22Rv1 (cell line): ENCODE results near the gene GCN1.

Experiments used
- H3K27ac ChIP-seq: fragments of 450-650 bp; 2 replicates; pipeline ENCODE4 v1.5.1; 2017
- ZFX ChIP-seq: fragments of 450-650 bp; IDR thresholded peaks from 2 replicates; pipeline ENCODE4 v1.6.1; 2017; ENCODE audit warnings: antibody characterized with exemption, borderline replicate concordance
- TF ChIP-seq, protein P1 (sequence below): fragments of 450-650 bp; IDR thresholded peaks from 2 replicates; pipeline ENCODE4 v1.5.1; 2017; ENCODE audit warnings: mild to moderate bottlenecking

The GCN1 gene

DNA sequence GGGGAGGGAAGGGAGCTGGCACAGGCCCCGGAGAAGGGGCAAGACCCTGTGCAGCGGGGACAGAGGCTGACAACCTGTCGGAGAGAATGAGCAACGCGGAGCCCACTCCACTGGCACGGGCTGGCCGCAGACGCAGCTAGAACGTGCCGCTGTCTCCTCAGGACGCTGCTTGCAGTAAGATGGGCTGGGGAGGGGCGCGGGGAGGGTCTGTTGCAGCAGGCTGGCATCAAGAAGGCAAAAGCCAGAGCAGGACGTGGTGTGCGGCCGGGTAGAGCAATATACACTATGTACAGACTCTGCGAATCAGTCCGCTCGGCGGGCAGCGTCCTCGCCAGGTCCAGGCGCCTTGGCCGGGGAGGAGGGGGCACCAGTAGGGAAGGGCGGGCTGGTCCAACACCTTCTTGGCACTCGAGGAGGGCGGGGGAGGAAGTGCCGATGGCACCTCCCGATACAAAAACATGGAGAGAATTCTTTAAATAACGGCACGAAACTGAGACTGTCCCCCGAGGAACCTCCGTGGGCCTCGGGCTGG, 97.8 kb downstream of the GCN1 start:
- TF ChIP-seq ZFX: no peak
- TF ChIP-seq, protein P1, sequence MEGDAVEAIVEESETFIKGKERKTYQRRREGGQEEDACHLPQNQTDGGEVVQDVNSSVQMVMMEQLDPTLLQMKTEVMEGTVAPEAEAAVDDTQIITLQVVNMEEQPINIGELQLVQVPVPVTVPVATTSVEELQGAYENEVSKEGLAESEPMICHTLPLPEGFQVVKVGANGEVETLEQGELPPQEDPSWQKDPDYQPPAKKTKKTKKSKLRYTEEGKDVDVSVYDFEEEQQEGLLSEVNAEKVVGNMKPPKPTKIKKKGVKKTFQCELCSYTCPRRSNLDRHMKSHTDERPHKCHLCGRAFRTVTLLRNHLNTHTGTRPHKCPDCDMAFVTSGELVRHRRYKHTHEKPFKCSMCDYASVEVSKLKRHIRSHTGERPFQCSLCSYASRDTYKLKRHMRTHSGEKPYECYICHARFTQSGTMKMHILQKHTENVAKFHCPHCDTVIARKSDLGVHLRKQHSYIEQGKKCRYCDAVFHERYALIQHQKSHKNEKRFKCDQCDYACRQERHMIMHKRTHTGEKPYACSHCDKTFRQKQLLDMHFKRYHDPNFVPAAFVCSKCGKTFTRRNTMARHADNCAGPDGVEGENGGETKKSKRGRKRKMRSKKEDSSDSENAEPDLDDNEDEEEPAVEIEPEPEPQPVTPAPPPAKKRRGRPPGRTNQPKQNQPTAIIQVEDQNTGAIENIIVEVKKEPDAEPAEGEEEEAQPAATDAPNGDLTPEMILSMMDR: no peak
- peak overlapping the region; percentile 31; the same call in 1 of the 2 replicates for H3K27ac ChIP-seq

DNA sequence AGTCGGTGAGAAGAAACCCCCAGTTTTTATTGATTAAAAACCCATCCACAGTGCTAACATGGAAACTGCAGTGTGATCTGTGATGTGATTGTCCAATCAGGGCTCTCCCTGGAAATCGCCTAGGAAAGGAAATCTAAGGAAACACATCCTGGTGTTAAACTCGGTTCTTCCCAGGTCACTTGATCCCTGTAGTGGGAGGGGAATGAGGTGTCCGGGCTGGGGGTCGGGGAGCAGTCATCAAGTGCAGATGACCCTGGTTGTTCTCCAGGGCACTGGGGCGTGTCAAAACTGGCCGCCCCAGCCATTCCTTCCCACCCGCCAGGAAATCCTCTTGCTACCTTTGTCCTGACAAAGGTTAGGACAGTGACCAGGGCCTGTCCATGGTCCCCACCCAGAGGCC, 98.8 kb downstream of the GCN1 start:
- H3K27ac ChIP-seq: peak overlapping the region; percentile 26; the same call in 1 of the 2 replicates
- TF ChIP-seq, protein P1: no peak
- no peak for TF ChIP-seq ZFX

DNA sequence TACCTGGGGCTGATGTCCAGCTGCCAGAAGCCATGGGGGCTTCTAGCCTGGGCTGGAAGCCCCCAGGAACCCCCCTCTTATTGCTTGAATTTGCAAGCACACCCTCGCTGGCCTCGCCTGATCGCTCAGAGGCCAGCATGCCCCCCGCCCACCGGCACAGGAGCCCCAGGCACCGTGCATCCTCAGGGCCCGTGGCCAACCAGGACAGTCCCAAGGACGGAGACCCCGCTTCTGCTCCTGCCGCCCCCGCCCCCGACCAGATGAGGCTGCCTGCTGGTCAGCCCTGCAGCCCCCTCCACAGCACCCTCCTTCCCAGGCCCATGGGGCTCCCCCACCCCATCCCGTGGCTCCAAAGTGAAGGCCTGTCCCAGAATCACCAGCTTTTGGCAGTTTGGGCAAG, 99.2 kb downstream of the GCN1 start:
- no peak for TF ChIP-seq ZFX
- TF ChIP-seq, protein P1: no peak
- peak overlapping the region; percentile 26; the same call in 1 of the 2 replicates for H3K27ac ChIP-seq

DNA sequence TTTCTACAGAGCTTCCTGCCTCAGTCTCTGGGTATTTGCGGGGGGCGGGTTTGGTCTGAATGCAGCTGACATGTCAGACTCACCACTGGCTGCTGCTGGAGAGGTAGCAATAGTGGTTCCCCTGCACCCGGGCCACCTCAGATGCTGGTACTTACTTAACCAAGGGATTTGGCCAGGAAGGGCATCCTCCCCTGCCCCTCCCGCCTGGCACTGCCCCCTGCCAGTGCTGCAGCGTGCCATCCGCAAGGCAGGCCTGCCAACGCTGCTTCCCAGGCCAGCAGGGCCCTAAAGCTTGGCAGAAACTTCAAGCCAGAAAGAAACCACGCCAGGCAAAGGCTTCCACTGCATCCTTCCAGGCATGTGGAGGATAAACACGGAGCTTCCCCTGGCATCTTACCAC, 100.0 kb downstream of the GCN1 start:
- H3K27ac ChIP-seq: peak overlapping the region; percentile 44
- TF ChIP-seq, protein P1: no peak; the same call in 1 of the 2 replicates
- no peak for TF ChIP-seq ZFX

DNA sequence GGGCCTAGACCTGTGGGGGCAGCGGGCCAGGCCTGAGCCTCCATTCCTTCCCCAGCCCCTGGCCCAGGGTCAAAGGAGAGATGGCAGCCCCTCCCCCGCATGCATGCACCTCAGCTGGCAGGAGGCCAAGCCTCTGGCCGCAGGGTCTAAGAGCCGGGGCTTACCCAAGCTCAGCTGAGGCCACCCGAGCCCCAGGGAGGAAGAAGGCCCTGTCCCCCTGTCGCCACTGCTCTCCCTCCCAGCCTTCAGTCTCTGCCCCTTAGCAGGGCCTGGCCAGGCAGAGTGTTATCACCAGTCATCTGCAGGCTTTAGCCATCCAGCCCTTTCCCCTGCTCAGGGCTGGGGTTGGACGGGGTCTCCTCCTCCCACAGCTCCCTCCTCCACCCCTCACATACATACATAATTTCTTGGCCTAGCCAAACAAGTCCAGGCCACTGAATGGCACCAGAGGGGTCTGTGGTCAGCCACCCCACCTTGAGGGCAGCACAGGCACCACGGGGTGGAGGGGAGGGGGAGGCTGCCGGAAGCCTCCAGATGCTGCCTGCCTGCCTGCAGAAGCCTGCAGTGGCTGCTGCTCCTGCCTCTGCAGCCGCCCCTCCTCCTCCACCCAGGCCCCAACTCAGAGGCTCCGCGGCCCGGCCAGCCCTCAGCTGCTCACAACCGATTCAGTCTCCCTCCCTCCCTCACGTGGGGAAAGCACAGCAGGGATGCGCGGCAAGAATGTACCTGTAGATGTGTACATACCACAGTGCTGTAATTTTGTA, 100.7 kb downstream of the GCN1 start:
- H3K27ac ChIP-seq: peak overlapping the region; percentile 44; the same call in 1 of the 2 replicates
- no peak for TF ChIP-seq ZFX
- TF ChIP-seq, protein P1: no peak

DNA sequence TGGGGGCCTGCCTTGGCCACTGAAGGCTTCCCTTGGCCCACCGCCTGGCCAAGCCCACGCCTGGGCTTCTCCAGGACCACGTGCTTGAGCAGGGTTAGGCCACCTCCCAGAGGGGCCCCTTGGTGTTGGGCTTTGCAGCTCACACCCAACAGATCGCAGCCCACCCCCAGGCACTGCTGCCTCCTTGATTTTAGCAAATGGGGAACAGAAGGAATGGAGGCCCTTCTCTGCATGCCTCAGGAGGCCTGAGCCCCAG, 101.3 kb downstream of the GCN1 start:
- TF ChIP-seq ZFX: no peak
- TF ChIP-seq, protein P1: no peak
- peak overlapping the region; percentile 44; the same call in 1 of the 2 replicates for H3K27ac ChIP-seq

DNA sequence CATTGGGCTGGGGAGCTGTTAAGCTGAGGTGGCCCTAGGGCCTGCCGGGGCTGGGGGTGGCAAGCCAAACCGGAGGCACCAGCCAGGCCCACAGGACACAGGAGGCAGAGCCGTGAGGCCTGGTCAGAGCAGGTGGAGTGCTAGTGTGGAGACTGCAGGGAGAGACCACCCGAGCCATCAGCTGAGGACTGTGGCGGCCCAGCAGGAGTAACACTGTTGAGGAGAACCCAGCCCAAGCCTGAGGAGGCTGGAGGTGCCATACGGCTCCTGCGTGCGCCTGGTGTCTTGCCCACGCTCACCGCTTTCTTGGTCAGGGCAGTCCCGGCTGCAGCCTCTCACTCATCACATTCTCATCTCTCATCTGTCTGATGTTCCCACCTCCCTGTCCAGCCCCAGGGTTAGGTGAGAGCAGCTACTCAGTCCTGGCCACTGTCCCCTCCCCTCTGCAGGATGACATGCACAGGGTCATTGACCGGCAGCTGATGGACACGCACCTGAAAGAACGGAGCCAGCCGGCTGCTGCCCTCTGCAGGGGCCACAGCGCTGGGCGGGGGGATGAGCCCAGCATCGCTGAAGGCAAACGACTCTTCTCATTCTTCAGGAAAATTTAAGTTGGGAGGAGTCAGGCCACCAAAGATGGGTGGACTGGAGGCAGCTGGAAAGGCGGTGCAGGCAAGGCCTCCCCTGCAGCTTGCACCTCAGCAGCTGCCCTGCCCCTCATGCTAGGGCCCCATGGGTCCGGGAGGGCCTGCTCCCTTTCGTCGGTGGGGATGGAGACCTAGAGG, 101.8 kb downstream of the GCN1 start:
- TF ChIP-seq, protein P1: no peak
- TF ChIP-seq ZFX: no peak
- H3K27ac ChIP-seq: peak overlapping the region; percentile 44; the same call in 1 of the 2 replicates
